Stromal cell of bone marrow (primary cell): ENCODE data around the gene BCL2L12.

Experiments used
- DNase-seq: peaks from one replicate; pipeline ENCODE4 v3.0.0-alpha.2; 2012; ENCODE audit warnings: low read depth

Gene BCL2L12

GRCh38 chr19:49664171-49665035 is 1.3 kb upstream of the BCL2L12 start:
- DNase-seq, result peak; percentile 61

DNA sequence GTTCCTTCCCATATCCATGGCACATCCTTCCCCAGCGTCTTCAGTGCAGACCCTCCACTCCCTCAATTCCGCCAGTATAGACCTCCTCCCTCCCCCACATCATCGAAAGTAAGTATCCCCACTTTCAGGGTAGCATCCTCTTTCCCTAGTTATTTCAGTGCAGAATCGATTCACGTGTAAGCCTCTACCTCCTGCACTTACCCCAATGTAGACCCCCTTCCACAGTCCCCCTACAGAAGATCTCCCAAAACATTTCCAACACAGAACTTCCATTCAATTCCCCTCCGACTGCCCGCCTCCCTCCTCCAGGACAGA is 740 bp upstream of the BCL2L12 start:
- DNase-seq, result no peak

GRCh38 chr19:49666120-49666444 is 349 bp downstream of the BCL2L12 start:
- no peak for DNase-seq

DNA sequence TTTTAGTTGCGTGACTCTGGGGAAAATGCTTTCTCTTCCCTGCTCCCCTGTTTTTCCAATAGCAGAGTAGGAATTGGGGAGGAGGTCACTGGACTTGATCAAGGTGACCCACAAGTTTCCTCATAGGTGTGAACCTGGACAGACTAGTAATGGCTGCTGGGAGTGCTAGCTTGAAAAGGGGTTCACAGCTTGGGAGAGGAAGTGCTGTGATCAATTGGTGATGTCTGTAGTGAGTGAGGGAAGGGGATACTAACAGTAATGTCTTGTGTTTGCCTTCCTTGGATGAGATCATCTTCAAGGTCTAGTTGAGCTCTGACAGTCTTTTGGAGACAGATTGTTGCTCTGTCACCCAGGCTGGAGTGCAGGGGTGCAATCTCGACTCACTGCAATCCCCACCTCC is 1.7 kb downstream of the BCL2L12 start:
- DNase-seq, result no peak

GRCh38 chr19:49669516-49669915 is 3.8 kb downstream of the BCL2L12 start:
- no peak for DNase-seq

- DNase-seq, result no peak
These were observed 6.6 kb downstream of the BCL2L12 start for GRCh38 chr19:49672131-49672919.

DNA sequence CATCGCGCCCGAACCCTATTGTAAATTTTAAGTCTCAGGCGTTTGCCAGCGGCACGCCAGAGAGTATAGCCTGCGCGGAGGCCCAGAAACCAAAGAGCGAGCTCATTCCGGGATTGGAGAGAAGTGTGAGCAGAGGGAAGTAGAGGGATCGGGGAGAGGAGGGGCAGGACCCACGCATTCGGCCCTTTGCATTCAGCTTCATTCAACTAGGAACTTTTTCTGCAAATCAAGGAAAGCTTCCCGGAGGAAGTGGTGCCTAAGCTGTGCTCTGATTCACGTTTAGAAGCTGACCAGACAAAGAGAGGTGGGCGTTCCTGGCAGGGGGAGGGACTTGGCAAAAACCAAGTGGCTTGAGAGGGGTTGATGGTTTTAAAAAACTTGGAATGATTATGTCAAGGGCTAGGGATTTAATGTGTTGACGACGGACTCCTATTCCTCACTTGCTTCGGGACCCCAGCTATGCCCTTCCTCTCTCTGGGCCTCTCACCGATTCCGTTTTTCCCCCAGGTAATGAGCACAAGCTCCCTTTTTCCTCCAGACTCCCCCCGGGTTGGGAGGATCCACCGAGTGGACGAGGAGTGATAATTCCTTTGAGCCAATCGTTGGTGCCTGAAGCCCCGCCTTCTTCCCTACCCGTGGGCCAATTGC is 10.5 kb downstream of the BCL2L12 start:
- peak; percentile 84 for DNase-seq

DNA sequence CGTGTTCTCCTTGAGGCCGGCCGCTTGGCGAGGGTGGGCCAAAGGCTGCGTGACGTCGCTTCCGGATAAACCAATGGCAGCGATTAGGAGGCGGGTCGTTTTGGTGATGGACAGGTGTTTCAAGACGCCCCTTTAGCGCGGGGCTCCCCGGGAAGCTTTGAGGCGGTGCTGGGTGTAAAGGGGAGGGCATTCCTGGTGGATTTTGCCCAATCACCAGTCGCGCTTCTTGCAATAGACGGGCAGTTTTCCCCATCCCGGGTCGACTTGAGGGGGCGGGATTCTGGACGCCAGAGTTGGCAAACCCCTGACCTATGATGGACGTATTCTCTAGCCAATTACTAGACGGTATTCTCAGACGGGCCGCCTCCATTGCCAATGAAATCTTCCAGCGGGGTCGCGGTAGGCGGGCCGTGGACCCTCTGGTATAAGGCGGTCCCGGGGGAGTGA is 11.1 kb downstream of the BCL2L12 start:
- DNase-seq, result peak; percentile 100

- no peak for DNase-seq
These were observed 11.6 kb downstream of the BCL2L12 start, which contains the start of gene PRMT1 for GRCh38 chr19:49677231-49677900. PRMT1 (plus strand) TSS chr19:49677271; CDS start chr19:49677281, 10 bp downstream.

- no peak for DNase-seq
These were observed 12.4 kb downstream of the BCL2L12 start for GRCh38 chr19:49677901-49678674.

DNA sequence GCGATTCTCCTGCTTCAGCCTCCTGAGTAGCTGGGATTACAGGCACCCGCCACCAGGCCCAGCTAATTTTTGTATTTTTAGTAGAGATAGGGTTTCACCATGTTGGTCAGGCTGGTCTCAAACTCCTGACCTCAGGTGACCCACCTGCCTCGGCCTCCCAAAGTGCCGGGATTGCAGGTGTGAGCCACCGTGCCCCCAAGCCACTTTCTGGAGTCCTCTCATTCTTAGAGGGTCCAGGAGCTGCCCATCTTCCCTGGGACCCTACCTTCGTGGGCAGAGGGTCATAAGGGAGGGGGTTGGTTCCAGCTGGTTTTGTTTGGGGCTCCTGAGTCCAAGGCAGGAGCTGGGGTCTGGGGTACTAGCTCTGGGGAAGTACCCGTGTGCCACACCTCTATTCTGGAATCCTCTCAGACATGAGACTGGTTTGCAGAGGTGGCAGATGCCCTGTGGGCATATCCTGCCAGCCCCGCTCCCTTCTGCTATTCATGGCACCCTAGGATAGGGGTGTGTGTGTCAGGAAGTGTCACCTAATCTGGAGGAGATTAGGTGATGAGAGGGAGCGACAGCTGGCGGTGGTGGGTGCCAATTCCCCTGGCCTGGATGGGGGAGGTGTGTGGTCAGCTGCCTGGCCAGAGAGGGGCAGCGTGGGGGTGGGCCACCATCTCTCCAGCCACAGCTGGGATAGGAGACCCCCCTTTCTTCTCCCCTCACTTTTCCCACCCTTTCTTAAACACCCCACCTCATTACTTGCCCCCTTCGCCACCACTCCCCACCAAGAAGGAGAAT is 13.4 kb downstream of the BCL2L12 start:
- no peak for DNase-seq

DNA sequence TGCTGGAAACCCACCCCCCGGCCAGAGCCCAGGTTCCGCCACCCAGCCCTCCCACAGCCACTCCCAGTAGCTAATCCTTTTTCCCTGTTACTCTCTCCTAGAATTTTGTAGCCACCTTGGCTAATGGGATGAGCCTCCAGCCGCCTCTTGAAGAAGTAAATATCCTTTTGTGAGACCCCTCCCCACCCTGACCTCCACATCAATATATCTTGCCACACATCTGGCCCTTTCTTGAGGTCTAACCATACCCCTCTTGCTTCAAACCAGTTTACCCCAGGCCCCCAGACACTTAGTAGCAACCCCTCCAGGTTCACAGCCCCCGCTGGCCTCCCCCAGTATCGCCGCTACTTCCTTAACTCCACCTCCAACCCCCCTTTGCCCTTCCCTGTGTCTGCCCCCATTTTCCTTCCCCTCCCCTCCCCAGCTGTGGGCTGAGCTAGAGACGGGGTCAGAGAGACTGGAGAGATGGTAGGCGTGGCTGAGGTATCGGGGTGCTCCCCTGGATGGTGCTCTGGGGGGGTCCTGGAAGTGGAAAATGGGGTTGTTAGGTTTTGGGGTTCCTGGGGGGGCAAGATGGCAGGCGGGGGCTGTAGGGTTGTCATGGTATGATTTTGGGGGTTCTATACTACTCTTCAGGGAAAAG is 14.2 kb downstream of the BCL2L12 start:
- no peak for DNase-seq

GRCh38 chr19:49680421-49681351 is 15.0 kb downstream of the BCL2L12 start:
- DNase-seq, result no peak

- no peak for DNase-seq
These were observed 16.1 kb downstream of the BCL2L12 start for GRCh38 chr19:49681830-49682229.

- no peak for DNase-seq
These were observed 16.5 kb downstream of the BCL2L12 start for GRCh38 chr19:49682274-49682673.

DNA sequence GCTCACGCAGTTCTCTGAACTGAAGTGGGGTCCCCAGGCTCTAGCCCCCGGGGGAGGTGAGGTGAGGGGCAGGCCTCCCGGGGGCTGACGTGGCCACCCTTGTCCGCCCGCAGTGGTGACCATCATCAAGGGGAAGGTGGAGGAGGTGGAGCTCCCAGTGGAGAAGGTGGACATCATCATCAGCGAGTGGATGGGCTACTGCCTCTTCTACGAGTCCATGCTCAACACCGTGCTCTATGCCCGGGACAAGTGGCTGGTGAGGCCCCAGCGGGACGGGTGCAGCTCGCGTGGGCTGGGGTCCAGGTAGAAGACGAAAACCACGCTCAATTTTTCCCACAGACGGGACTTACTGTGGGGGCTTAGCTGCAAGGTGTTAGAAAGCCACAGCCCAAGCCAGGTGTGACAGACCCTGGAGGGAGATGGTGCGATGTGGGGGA is 18.1 kb downstream of the BCL2L12 start:
- DNase-seq, result no peak

DNA sequence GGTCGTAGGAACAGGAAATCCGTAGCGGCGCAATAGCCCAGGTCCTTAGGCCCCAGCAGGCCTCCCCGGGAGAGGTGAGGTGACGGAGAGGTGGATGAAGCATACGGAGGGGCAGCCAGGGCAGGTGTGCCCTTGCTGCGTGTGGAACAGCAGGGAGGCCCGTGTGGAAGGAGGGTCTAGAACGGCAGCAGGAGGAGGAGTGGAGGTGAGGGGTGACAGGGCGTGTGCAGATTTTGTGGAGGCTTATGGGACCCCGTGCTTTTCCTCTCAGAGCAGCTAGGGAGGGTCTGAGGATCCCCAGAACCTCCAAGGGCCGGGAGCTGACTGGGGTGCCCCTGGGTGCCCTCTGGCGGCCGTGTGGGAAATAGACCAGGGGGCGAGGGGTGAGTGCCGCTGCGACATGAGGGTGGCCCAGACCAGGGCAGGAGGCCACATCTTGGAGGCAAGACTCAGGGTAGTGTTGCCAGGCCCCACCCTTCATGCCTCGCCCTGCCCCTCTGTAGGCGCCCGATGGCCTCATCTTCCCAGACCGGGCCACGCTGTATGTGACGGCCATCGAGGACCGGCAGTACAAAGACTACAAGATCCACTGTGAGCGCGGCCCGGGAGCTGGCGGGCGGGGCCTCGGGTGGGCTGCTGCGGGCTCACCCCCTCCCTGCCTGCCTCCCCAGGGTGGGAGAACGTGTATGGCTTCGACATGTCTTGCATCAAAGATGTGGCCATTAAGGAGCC is 18.7 kb downstream of the BCL2L12 start:
- no peak for DNase-seq

- DNase-seq, result no peak
These were observed 19.3 kb downstream of the BCL2L12 start for GRCh38 chr19:49684983-49685553.
